Measurements from ENCODE around the gene CDC42BPA.
"Not testable (repeated sequence)": the region's sequence is repeated elsewhere in the genome, so short reads cannot be mapped to it uniquely, and the experiment has no call there.

The CDC42BPA gene

DNA sequence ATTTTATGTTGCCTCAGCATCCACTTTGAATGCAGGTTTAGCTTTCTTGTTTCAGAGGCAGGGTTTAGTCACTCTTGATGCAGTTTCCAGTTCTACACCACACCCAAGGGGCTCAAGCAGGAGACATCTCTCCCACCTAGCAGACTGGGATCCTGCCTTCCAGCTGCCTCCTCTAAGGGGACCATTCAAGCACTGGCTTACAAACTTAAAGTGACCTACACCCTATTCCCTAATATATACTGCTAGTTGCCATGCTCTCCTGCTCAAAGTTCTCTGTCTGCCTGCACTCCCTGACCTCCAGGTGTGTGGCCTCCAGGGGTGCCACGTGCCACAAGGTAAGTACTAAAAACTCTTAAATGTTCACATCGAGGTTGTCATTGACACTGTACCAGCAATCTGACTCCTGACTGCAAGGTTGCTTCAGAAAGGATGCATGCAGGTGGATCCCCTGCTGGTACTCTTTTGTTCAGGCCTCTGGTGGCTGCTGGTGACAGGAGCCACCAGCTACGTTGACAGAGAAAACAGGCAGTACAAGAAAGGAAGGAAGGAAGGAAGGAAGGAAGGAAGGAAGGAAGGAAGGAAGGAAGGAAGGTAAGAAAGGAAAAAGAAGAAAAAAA, 192.3 kb downstream of the CDC42BPA start:
- no peak for DNase-seq

DNA sequence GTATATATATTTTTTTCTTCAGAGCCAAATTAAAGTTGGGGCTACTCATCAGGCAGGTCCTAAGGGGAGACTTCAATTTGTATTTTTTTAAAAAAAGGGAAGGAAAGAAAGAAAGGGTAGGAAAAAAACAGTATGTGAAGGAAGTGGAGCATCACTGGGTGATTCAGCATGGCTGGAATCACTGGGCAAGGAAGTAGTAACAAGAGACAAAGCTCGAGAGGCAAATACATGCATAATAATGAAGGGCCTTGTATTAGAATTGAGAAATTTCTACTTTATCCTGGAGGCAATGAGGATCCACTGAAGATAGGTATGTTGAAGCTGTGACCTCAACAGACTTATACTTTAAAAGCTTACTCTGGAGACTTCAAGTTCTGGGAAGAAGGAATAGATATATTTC, 193.8 kb downstream of the CDC42BPA start:
- no peak for DNase-seq

DNA sequence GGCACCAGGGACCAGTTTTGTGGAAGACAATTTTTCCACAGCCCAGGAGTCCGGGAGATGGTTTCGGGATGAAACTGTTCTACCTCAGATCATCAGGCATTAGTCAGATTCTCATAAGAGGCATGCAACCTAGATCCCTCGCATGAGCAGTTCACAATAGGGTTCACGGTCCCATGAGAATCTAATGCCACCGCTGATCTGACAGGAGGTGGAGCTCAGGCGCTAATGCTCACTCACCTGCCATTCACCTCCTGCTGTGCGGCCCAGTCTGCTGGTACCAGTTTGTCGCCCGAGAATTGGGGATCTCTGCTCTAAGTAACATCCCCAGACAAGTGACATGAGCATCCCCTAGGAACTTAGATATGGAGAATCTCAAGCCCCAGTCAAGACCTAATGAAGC, 197.5 kb downstream of the CDC42BPA start:
- DNase-seq = no peak

DNA sequence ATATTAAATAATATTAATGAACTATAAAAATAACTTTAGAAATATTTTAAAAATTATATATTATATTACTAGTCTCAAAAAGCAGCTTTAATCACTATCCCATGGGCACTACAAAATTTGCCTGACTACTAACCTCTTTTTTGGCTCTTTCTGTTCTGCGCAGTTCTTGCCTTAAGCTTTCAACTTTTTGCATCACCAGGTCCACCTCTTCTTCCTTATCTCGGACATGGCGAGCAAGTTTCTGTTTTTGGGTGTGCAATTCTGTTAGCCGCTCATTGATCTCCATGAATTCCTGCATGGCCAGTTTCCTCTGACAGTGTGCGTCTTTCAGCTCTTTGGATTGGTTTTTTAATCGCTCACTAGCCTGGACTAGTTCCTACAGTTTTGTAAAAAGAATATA, 205.8 kb downstream of the CDC42BPA start:
- DNase-seq = no peak

DNA sequence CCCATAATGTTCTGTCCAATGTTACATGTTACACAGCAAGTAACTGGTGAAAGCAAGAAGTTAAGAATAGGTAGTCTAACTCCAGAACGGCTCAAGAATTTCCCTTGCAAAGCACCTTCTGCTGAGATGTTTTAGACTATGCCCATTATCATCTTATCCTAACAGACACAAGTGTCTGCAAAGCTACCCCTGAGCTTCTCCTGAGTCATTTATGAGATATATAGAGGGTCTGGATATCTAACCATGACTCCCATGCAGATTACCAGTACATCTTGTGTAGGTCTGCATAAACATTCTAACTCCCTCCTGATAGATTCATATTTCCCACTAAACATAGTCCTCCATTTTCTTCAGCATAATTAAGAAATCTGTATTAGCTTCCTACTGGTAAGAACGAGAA, 206.5 kb downstream of the CDC42BPA start:
- no peak for DNase-seq

DNA sequence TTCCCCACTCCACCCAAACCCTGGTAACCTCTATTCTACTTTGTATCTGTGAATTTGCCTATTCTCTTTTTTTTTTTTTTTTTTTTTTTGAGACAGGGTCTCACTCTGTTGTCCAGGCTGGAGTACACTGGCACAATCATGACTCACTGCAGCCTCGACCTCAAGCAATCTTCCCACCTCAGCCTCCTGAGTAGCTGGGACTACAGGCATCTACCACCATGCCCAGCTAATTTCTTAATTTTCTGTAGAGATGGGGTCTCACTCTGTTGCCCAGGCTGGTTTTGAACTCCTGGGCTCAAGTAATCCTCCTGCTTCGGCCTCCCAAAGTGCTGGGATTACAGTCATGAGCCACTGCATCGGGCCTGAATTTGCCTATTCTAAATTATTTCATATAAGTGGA, 213.0 kb downstream of the CDC42BPA start:
- not testable (repeated sequence) for DNase-seq

DNA sequence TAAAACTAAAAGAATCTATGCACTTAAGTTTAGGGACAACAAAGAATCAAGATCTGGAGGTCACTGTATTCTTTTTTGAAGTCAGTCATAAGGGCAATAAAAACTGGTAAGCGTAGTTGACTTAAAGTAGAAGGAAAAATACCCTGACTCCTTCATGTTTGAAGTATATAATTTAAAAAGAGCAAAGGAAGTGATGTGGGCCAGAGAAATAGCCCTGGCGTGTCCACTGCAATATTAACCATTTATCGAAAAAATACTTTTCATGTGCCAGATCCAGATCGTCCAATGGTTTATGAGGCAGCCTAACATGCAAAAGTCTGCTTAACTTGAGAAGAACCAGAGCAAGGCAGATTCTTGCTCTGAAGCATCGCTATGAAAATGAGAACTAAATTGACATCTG, 216.2 kb downstream of the CDC42BPA start:
- no peak for DNase-seq

DNA sequence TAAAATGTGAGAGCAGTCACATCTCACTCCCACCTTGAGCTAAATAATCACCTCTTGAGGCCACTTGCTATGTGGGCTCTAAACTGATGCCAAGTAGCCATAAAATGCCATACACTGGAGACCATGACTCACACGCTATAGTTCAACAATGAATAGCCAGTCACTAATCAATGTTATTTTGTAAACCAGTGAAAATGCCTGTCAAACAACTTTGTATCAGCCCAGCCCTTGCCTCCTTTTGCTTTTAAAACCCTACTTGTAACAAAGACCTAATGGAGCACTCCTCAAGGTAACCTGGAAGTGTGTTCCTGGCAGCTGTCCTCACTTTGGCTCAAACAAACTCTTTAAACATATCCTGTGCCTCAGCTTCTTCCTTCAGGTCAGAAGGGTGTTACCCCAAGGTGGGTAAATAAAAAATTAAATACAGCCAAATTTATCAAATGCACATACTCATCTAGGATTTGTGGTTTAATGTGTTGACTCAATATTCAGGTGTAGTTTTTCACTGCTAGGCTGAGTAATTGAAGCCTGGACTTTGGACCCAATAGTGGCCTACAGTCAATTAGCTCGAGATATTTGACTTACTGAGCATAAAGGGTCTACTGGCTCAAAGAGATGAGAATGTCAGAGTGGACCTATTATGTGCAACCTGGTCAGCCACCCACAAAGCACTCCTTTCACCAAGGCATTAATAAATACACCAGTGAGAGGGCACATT, 223.9 kb downstream of the CDC42BPA start:
- no peak for DNase-seq

DNA sequence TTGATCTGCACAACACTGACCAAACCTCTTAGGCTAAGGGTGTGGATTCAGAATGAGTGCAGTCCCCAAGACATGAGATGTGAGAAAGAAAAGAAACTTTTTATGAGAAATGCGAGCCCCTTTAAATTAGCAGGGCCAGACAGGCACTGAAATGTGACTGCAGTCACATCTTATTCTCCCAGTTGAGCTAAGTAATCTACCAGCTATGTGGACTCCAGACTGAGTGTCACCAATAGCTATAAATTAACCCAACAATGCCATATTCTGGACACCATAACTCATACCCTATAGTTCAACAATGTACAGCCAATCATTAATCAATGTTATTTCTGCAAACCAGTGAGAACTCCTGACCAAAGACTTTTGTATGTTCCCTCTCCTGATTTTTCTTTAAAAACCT, 225.0 kb downstream of the CDC42BPA start:
- DNase-seq = no peak

DNA sequence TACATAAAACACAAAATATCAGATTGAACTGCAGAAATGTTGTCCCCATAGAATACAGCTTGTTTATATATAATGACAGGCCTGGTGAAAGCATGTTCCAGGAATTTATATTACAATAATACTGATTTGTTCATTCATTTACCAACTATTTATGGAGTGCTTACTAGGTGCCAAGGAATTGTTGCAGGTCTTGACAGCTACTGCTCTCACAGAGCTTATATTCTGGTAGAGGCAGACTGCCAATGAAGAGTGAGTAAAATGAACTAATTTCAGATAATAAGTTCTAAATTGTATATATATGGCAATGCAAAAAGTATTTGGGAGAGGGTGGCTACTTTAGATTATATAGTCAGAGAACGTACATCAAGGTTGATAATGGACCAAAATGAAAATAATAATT, 226.2 kb downstream of the CDC42BPA start:
- DNase-seq = no peak

DNA sequence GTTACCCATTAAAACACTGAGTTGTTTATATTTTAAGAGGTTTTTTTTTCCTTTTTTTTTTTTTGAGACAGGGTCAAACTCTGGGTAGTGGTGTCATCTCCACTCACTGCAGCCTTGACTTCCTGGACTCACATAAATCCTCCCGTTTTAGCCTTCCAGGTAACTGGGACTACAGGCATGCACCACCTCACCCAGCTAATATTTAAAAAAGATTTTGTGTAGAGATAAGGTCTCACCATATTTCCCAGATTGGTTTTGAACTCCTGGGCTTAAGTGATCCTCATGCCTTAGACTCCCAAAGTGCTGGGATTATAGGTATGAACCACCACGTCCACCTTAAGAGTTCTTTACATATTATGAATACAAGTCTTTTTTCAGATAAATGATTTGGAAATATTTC, 231.7 kb downstream of the CDC42BPA start:
- no peak for DNase-seq

DNA sequence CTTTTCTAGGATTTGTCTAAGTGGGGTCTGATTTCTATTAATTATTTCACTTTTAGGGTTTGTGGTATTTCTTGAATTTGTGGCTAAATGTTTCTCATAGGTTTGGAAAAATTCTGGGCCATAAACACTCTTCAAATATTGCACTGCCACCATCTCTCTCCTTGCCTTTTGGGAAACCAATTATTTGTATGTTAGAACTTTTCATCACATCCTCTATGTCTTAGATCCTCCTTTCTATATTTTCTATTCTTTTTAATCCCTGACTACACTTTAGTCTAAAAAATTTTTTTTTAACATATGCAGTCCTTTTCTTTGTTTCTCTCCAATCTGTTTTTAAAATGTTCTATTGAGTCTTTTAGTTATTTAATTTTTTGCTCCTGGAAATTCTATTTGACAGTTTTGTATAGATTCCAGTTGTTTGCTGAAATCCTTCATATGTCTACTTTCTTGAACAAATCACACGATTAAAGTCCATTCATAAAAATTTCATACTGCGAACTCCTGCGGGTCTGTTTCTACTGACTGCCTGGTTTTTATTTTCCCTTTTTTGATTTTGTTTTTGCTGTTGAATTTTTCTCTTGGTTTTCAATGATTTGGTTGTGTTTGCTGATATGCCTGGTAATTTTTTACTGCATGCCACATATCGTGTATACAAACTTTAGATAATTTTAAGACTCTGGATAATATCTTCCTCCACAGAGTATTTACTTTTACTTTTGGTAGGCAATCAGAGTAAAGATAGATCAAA, 235.1 kb downstream of the CDC42BPA start:
- DNase-seq = no peak

DNA sequence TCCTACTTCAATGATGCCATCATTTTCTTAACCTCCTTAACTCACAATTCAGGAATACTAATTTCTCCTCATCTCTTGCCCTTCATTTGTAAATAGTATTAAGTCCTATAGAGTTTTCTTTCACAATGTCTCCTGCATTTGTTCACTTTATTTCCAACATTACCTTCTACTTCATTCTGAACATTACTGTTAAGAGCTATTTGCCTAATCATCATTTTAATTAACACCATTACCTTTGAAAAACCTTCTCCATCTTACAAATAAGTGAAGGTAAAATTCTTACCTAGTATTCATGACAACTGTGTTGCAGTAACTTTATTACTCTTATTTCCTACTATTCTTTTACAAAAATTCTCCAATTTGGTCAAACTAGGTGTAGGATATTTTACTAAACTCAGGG, 240.5 kb downstream of the CDC42BPA start:
- DNase-seq = no peak

DNA sequence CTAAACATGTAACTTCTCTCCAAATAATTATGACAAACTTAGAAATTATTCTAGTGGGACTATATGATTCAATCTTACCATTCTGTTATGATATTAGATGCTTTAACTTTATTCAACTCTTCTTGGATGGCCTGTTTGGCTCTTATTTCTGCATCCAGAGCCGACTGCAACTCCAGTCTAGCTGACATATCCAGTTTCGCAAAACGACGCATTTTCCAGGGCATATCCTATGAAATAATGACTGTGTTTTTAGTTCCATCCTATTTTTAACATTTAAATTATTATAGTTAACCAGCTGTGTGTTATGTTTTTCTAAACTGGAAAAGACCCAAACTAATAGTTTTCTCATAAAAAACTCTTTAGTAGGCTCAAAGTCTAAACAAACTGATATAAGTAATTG, 244.5 kb downstream of the CDC42BPA start:
- DNase-seq = no peak

DNA sequence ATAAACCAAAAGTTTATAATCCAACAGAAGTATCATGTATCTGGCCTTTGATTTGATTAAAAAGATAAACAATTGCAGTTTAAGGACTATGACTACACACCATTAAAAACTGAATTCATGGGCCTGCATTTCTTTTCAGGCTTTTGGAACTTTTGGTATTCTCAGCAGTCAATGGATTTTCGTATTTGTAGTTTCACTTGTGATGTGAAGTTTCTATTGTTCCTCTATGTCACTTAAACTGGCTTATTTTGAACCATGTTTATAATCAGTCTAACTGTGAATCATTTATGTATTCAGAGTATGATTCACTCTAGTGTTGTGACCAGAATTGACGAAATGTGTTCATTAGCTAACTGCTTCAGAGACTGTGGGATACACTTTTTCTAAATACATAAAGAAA, 245.3 kb downstream of the CDC42BPA start:
- DNase-seq = no peak

DNA sequence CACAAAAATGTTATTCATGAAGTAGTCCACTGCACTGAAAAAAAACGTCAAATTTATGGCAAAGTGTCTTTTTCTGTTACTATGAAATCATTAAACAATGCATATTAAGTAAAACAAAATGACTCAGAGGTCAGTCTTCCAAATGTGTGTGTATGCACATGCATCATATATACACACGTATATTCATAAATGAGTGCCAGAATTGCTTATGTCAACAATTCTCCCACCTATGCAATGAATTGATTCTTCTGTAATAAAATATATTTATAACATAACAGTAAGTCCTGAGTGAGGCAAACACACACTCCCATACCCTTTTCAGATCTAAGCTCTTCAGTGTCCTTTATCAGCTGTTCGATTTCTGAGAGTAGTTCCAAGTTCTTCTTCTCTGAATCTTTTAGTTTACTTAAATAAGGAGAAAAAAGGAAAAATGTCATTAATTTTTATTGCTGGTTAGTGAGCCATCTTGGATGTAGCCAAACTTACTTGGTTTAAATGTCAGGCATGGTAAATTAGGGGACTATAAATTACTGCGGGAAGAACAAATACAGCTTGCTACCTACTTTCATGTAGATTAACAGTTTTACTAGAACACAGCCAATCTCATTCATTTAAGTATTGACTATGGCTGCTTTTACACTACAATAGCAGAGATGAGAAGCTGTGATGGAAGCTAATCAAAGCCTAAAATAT, 246.3 kb downstream of the CDC42BPA start:
- DNase-seq = no peak

DNA sequence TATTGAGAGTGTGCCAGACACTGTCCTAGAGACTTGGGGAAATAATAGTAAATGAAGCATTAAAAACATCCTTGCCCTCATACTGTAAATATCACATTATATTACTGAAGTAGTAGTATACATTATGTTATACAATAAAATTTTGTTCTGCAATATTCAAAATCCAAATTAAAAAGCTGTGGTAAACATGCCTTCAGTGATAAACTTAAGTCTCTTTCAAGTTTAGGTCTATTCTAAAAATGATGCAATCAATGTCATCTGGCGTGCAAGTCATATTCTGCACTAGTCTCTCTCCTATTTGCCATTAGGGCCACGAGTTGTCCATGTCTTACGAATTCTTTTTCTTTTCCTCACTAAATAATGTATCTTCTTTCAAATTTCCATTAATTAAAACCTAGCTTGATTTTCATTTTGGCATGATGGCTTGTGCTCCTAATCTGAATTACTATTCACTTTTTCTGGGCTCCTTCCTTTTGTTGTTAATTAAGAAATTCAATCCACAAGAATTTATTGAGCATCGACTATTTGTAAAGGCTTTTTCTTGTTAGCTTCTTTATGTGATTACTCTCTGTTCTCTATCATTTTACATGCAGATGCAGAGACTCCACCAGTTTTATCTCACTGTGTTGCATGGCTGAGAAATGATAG, 247.5 kb downstream of the CDC42BPA start:
- DNase-seq = no peak

DNA sequence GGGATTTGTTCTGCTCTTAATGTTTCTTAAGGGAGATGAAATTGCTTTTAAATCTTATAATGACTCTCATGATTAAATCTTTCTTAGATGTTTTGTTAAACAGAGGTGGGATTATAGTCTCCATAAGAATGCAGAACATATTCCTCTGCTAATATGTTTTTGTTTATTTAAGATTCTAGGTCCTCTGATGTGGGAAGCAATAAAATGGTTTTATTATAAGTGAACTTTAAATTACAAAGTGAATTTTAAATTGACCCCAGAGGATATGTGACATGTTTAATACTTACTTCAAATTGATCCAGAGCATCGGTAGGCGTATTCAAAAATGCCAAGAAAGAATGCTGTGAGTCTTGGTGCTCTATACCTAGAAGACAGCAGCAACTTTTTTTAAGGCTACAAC, 248.8 kb downstream of the CDC42BPA start:
- no peak for DNase-seq

DNA sequence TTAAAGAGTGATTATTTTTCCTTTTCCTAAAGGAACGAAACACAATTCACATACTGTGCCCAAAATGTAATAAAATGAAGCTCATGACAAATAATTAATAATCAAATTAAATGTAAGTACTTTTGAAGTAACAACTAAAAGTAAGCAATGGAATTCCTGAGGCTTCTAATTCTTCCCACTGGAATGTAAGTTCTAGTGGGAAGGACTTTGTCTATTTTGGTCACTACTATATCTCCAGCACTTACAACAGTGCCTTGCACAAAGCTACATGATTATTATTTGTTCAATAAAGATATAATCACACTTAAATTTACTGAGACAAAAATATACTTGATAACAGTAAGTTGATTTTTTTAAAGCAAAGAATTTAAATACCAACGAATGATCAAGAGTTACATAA, 249.4 kb downstream of the CDC42BPA start:
- no peak for DNase-seq

DNA sequence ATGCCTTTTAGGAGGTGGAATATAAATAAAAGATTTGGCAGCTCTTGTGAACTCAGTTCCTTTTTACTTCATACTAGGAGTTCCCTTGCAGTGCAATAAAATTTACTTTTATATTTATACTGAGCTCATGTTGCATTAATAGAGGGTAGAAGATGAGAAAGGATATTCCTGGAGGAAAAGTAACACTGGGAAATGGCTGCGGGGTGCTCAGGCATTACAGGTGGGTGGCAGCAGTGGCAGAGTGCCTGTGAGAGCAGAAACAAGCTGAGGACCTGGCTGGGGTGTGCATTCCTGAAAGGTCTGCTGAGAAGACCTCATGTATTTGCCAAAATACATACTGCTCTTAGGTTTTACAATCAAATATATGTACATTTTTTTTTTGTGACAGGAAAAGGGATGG, 251.3 kb downstream of the CDC42BPA start:
- DNase-seq = no peak

DNA sequence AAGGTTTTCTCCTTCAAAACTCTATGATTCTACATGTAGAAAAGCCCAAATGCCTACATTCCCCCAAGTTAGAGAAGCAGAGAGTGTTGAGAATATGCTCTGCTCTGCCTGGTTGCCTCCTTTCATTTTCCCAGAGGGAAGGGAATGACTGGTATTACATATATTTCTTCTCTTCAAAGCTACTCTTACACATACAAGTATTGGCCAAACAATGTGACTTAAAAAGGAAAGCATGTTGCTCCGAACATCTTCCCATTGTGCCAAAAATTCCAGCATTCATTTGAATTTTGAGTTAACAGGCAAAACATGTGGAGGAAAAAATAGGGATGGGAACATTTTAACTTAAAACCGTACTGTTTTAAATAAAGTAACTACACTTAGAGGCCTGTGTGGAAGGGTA, 253.0 kb downstream of the CDC42BPA start:
- no peak for DNase-seq

DNA sequence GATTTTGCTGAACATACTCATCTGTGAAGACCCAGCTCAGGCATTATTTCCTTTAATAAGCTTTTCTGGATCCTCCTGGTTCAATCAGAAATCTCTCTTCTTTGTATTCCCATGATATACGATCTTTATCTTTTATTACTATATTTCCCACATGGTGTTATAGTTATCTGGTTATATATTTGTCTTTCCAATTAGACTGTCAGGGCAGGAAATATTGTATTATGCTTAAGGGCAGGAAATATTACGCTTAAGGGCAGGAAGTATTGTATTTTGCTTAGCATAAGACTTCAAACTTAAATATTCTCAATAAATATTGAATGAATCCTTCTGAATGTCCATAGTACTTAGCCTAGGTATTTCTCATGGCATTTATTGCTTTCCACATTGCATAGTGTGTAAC, 256.0 kb downstream of the CDC42BPA start:
- no peak for DNase-seq

DNA sequence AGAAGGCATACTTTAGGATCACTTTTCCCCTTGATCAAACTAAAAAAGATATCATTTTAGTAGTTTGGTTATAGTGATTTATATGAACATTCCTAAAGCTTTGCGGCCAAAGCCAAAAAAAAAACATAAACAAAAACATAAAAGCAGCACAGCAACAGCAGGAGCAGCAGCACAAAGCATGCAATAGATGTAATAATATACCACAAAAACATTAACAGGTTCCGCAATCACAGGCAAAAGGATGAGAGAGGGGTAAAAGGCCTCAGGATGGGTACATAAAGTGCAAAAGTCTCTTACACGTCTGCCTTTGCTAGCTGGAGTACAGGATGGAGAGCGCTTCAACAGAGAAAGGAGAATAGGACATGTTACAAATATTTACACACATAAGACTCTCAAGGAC, 259.2 kb downstream of the CDC42BPA start:
- no peak for DNase-seq

Measured in suppressor macrophage treated with lipopolysaccharide for 4 hours (primary cell).